OCI-M2 (cell line): ENCODE data around the gene ATP4B.

Experiments used
- DNase-seq: peaks from one replicate; lab custom pipeline; 2025; ENCODE audit not compliant: unreplicated experiment; lab: John Stamatoyannopoulos, UW

ATP4B gene

GRCh38 chr13:113656831-113657671 lies 947 bp downstream of the ATP4B start:
- no peak for DNase-seq

GRCh38 chr13:113656003-113656588 lies 1.9 kb downstream of the ATP4B start:
- no peak for DNase-seq

GRCh38 chr13:113655346-113656002 lies 2.5 kb downstream of the ATP4B start:
- no peak for DNase-seq

GRCh38 chr13:113654591-113655345 lies 3.2 kb downstream of the ATP4B start:
- DNase-seq = no peak

- no peak for DNase-seq
These were observed 3.8 kb downstream of the ATP4B start for GRCh38 chr13:113654175-113654560.

GRCh38 chr13:113653264-113654174 lies 4.5 kb downstream of the ATP4B start:
- DNase-seq = no peak

- DNase-seq = no peak
These were observed 5.4 kb downstream of the ATP4B start for GRCh38 chr13:113652404-113653263.

- no peak for DNase-seq
These were observed 6.2 kb downstream of the ATP4B start for GRCh38 chr13:113651511-113652403.

- no peak for DNase-seq
These were observed 7.3 kb downstream of the ATP4B start for GRCh38 chr13:113650731-113651148.

GRCh38 chr13:113650275-113650674 lies 7.7 kb downstream of the ATP4B start:
- no peak for DNase-seq

- no peak for DNase-seq
These were observed 8.8 kb downstream of the ATP4B start for GRCh38 chr13:113649212-113649611.

GRCh38 chr13:113648216-113648610 lies 9.8 kb downstream of the ATP4B start:
- DNase-seq = no peak

GRCh38 chr13:113647351-113648215 lies 10.4 kb downstream of the ATP4B start:
- no peak for DNase-seq

GRCh38 chr13:113646921-113647340 lies 11.1 kb downstream of the ATP4B start:
- DNase-seq = no peak

GRCh38 chr13:113646376-113646775 lies 11.6 kb downstream of the ATP4B start:
- no peak for DNase-seq

GRCh38 chr13:113645329-113645728 lies 12.7 kb downstream of the ATP4B start:
- DNase-seq = no peak

GRCh38 chr13:113644800-113645199 lies 13.2 kb downstream of the ATP4B start:
- no peak for DNase-seq
